ENCODE measurements around the gene PI16.

DNA sequence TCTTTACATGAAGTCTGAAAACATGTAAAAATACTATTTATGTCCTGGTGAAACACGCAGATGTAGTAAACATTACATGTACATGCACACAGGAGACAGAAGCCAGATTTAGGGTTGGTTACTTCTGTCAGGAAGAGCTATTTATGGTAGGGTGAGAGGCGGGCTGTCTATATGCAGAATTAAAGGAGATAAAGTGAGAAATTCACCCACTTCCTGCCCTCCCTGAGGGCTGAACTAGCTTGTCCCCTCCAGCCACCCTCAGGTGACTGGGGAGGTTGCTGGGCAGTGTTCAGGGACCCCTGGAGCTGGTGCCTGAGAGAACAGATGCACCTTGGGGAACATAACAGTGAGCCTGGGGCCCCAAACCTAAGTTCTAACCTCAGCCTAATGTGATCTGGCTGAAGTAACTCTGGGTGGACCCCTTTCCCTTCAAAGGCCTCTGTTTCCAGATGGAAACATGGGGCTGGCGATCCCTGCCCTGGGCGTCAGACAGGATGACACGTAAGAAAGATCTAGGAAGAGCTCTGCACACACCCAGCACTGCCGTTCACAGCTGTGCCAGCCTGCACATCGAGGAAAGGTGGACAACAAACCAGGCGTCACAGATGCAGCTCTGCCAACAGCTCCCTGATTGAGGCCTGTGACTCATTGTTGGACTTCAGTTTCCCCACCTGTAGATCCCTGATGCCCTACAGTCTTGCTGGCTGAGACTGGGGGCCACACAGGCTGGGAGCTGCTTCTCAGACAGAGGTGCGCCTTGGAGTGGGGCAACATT is 1.3 kb downstream of the PI16 start:
- no peak for TF ChIP-seq POLR2A (IDR thresholded peaks at IDR 0.05; ENCODE audit: low read length)
- no peak for TF ChIP-seq GATA1 (IDR thresholded peaks at IDR 0.05; ENCODE audit: low read depth, low read length)
